GM12873 (cell line): ENCODE data around the gene CD58.

Source experiments
- CTCF ChIP-seq: IDR thresholded peaks from 2 replicates; pipeline ENCODE4 v1.5.1; 2012; ENCODE audit warnings: low read depth, mild to moderate bottlenecking, moderate library complexity, low read length, control low read depth; ENCODE audit not compliant: insufficient read depth; ENCODE audit errors: missing control alignments

The CD58 gene

GRCh38 chr1:116504308-116505156, 66.3 kb downstream of the CD58 start:
- no peak for TF ChIP-seq CTCF

- no peak for TF ChIP-seq CTCF
These were observed 67.1 kb downstream of the CD58 start for GRCh38 chr1:116503546-116504307.

GRCh38 chr1:116502671-116503314, 68.0 kb downstream of the CD58 start:
- no peak for TF ChIP-seq CTCF

GRCh38 chr1:116501870-116502244, 69.0 kb downstream of the CD58 start:
- TF ChIP-seq CTCF = no peak

GRCh38 chr1:116501125-116501869, 69.5 kb downstream of the CD58 start:
- TF ChIP-seq CTCF = no peak

- peak; percentile 78 for TF ChIP-seq CTCF
These were observed 71.8 kb downstream of the CD58 start for GRCh38 chr1:116498789-116499628.
